Stimulated activated CD4-positive, alpha-beta T cell treated with anti-CD3 and anti-CD28 coated beads, Interleukin-15, amount 100 ng/mL, for 24 hours (primary cell): ENCODE measurements around the gene MIDN.

Experiments
- DNase-seq: peaks from one replicate; pipeline ENCODE4 v3.0.0-alpha.2; 2020

MIDN gene

DNA sequence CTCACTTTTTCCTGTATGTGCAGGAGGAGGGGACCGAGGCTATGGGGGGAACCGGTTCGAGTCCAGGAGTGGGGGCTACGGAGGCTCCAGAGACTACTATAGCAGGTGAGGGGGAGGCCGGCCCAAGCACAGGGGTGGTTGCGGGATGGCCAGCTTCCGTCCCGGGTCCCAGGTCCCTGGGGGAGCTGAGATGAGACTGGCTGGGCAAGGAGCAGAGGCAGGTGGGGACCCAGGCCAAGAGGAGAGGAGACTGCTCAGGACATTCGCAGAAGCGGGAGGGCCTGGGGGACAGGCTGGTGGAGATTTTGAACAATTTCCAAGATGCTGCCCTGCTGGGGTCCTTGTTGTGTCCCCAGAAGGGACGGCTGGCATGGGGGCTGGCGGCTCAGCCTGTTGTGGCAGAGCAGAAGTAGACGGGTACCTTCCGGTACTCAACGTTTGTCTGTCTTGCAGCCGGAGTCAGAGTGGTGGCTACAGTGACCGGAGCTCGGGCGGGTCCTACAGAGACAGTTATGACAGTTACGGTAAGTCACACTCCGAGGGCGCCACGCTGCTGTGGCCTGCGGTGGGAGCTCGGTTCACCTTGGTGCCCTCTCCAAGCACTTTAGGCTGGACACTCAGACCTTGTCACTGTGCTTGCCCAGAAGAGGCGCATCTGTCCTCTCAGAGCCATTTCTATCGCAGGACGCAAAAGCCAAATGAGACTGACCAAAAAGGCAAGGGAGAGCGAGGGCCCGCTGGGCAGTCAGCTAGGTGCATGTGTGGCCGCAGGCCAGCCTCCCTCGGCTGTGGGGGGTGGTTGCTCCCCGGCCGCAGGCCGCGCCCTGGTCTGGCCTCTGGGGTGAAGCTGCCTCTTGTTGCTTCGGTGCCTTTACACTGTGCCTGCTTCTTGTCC is 23.4 kb downstream of the MIDN start:
- DNase-seq, result no peak

DNA sequence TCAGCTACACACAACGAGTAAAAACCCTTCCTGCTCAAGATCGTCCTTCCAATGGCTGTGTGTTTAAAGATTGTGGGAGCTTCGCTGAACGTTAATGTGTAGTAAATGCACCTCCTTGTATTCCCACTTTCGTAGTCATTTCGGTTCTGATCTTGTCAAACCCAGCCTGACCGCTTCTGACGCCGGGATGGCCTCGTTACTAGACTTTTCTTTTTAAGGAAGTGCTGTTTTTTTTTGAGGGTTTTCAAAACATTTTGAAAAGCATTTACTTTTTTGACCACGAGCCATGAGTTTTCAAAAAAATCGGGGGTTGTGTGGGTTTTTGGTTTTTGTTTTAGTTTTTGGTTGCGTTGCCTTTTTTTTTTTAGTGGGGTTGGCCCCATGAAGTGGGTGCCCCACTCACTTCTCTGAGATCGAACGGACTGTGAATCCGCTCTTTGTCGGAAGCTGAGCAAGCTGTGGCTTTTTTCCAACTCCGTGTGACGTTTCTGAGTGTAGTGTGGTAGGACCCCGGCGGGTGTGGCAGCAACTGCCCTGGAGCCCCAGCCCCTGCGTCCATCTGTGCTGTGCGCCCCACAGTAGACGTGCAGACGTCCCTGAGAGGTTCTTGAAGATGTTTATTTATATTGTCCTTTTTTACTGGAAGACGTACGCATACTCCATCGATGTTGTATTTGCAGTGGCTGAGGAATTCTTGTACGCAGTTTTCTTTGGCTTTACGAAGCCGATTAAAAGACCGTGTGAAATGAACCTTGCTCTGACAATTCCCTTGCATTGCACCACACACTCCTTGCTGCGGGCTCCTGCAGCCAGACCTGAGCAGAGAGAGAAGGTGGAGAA is 24.3 kb downstream of the MIDN start:
- DNase-seq, result no peak

GRCh38 chr19:1273263-1274041 is 25.1 kb downstream of the MIDN start:
- no peak for DNase-seq

DNA sequence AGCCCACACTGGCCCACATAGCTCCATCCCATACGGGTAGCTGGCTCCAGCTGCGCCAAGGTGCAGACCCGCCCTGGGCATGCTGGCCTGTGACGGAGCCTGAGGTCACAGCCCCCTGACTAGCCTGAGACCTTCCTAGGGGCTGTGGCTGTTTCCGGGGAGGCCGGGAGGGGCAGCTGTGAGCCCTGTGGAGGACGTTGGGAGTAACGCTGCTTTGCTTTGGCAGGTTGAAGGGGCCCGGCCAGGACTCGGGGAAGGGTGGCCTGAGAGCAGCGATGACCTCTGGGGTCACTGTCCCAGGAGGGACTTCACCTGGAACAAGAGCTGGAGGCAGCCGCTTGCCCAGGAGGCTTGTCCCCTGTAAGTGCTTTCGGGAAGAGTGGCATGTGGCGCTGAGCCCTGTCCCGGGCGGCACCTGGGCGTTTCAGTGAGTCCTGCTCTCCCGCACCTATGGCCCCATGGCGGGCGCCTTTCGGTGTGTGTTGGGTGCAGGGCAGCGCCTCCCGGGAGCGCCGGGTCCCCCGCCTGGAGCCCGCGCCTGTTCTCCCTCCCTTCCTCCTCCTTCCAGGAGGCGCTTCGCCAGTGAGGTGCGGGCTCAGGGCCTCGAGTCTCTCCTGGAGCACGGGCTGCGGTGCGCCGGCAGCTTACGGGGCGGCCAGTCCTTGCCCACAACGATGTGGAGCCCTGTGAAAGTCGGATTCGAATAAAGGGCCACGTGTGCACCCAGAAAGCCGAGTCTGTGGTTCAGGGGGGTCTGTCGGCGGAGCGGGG is 25.9 kb downstream of the MIDN start:
- DNase-seq, result no peak

DNA sequence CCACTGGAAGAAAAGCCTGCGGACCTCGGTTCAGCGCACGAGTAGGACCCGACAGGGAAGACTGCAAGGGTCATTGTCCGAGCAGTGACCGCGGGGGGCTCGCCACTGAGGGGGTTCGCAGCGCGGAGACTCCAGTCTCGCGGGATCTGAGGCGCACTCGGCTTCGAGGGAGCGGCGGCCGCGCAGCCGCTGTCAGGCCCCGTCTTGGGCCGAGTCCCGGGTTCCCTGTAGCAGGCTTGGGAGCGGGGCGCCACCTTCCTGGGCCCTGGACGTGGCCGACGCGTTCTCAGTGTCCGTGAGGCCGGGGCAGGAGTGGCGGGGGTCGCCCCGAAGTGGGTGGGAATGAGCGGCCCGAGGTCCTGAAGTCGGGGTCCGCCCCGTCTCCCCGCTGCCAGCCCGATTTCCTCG is 26.5 kb downstream of the MIDN start:
- no peak for DNase-seq

DNA sequence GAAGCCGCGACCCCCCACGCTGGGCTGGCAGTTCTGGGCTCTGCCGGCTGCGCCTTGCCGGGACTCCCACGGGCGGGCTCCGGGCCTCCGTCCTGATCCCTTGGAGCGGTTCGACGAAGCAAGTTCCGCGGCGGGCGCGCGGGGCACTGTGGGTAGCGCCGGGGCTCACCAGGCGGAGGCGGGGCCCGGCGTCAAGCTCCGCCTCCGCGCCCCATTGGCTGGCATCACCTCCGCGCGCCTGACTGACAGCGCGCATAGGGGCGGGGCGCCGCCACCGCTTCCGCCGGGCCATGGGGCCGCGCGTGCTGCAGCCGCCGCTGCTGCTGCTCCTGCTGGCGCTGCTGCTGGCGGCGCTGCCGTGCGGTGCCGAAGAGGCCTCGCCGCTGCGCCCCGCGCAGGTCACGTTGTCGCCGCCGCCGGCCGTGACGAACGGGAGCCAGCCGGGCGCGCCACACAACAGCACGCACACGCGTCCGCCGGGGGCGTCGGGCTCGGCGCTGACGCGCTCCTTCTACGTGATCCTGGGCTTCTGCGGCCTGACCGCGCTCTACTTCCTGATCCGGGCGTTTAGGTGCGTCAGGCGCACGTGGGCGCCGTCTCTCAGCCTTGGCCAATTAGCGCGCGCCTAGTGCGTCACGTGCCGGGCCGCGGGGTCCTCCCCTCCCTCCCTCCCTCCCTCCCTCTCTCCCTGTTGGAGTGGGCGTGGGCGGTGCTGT is 27.0 kb downstream of the MIDN start, which contains the start of gene FAM174C:
TSS of gene FAM174C (plus strand) at position 271 of the 716 bp plus-strand sequence. CDS start at position 291, 20 bp downstream.
- DNase-seq, result peak; percentile 98

DNA sequence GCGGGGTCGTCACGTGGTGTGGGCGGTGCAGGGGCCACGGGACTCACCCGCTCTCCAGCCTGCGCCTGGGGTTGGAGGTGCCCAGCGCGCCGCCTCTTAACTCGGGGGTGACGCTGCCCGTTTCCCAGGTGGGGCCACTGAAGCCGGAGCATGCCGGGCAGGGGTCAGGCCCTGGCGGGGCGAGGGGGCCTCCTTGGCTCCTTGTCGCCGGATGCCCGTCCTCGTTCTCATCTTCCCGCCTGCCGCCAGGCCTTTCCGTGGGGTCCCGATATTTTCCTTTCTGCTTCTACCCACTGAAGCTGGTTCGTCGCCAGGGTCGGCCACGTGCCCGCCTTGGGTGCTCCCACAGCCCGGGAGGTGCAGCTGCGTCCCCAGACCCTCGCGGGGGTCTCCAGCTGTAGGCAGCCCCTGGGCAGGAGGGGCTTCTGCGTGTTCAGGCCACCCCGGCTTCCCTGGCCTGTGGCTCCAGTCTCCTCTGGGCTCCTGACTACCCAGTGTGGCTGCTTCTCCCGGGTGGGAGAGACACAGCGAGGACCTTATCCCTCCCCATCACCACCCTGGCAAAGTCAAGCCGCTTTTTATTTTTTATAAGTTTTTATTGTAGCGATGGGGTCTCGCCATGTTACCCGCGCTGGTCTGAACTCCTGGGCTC is 27.7 kb downstream of the MIDN start:
- DNase-seq, result no peak

DNA sequence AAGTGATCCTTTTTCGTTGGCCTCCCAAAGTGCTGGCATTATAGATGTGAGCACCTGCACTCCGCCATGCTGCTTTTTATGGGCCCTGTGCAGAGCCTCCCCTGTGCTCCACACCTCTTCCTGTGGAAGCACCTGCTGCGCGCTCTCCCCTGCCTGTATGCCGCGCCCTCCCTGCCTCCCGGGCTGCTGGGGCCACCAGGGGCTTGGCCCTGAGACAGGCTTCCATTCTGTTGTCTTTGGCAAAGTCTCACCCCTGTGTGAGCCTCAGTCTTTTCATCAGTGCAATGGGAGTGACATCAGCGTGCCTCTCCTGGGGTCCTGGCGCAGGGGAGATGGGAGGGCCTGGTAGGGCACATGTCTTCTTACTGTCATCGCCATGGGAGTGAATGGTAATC is 28.2 kb downstream of the MIDN start:
- DNase-seq, result peak; percentile 52

GRCh38 chr19:1277061-1277460 is 28.7 kb downstream of the MIDN start:
- DNase-seq, result no peak

- no peak for DNase-seq
Measured at GRCh38 chr19:1278074-1278473, 29.7 kb downstream of the MIDN start.

GRCh38 chr19:1278713-1279660 is 30.6 kb downstream of the MIDN start:
- DNase-seq, result no peak

- peak; percentile 85 for DNase-seq
Measured at GRCh38 chr19:1279782-1280341, 31.5 kb downstream of the MIDN start.

DNA sequence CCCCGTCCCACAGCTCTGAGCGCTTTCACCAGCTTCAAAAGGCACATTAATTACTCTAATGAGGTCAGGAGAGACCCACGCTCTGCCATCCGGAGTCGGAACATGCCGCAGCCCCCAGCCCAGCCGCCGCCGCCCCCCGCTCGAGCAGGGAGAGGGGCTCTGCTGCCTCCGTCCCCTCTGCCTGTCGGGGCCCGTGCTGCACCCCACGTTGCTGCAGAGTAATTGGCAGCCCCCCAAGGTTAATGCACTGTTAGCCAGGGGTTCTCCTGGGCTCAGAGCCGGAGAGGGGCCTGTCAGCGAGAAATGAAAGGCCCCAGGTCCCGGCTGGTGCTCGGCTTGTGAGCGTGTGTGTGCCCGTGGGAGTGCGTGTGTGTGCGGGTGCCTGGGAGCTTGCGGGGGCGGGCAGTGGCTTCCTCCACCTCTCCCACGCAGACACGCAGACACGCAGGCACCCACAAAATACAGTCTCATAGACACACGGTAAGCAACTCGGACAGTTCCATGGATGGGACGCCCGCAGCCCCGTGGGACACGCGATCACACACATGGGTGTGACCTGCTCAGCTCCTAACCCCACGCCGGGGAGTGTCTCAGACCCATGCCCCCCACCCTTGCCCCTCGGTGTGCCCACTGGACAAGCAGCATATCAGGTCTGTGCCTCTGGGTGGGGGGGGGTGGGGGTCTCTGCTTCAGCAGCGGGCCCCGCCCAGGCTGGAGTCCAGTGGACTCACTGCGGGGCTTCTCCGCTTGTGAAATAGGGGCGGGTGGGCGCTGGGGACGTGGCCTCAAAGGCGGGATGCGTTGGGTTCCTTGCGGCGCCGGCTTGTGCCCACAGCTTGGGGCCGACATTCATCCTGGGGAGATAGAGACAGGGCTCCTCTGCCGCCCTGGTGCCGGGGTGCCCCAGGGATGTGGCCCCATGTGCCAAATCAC is 32.5 kb downstream of the MIDN start:
- no peak for DNase-seq

GRCh38 chr19:1281569-1282287 is 33.3 kb downstream of the MIDN start:
- no peak for DNase-seq

DNA sequence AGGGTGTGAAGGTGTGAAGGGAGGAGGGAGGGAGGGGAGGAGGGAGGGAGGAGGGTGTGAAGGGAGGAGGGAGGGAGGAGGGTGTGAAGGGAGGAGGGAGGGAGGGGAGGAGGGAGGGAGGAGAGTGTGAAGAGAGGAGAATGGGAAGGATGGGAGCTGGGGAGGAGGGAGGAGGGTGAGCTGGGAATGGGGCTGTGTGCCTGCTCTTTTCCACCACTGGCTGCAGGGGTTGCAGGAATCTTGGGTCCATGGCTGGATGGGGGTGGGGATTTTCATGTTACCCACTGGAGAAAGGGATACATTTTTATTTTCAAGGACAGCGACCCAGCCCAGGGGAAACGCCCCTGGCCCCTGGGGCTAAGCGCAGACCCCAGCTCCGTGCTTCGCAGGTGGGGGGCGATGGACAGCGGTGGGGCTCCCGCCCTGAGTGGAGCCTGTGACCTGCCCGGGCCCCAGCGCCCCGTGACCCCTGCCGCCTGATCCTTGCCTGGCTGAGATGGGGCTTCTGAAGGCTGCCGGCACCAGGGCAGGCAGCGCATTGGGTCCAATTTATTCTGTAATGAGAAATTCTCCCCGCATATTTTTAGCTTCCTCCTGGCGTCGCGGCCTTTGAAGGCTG is 34.3 kb downstream of the MIDN start:
- DNase-seq, result no peak

GRCh38 chr19:1283207-1283916 is 35.0 kb downstream of the MIDN start:
- no peak for DNase-seq
